HG03108 (cell line): ENCODE results near the gene EXOSC2.

Source experiments
- ATAC-seq: cut with Tn5 transposase; IDR thresholded peaks from one replicate; pipeline ENCODE4 v1.9.1; 2021; ENCODE audit warnings: moderate library complexity; ENCODE audit not compliant: unreplicated experiment

EXOSC2 gene, protein sequence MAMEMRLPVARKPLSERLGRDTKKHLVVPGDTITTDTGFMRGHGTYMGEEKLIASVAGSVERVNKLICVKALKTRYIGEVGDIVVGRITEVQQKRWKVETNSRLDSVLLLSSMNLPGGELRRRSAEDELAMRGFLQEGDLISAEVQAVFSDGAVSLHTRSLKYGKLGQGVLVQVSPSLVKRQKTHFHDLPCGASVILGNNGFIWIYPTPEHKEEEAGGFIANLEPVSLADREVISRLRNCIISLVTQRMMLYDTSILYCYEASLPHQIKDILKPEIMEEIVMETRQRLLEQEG

GRCh38 chr9:130693426-130694191, at the start of gene EXOSC2:
Gene EXOSC2 (plus strand): TSS chr9:130693780. CDS start chr9:130693792, 12 bp downstream.
- peak; percentile 93 for ATAC-seq

DNA sequence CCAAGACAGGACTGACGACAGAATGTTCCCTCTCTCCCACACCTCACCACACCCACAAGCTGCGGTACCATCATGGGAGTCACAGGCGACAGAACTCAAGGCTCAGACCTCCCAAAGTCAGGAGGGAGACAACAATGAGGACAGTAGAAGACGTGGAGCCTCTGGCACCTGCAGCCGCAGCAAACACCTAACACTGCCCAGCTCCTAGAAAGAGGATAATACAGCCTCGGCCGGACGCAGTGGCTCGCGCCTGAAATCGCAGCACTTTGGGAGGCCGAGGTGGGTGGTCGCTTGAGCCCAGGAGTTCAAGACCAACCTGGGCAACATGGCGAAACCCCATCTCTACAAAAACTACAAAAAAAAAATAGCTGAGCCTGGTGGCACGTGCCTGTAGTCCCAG, 42.4 kb upstream of the EXOSC2 start:
- ATAC-seq: no peak

DNA sequence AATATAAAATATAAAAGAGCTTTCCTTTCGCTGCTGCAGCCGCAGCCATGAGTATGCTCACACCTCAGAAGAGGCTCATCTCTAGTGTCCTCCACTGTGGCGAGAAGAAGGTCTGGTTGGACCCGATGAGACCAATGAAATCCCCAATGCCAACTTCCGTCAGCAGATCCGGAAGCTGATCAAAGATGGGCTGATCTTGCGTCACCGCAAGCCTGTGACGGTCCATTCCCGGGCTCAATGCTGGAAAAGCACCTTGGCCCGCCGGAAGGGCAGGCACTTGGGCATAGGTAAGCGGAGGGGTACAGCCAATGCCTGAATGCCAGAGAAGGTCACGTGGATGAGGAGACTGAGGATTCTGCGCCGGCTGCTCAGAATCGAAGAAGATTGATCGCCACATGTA, 41.8 kb upstream of the EXOSC2 start:
- ATAC-seq: no peak

DNA sequence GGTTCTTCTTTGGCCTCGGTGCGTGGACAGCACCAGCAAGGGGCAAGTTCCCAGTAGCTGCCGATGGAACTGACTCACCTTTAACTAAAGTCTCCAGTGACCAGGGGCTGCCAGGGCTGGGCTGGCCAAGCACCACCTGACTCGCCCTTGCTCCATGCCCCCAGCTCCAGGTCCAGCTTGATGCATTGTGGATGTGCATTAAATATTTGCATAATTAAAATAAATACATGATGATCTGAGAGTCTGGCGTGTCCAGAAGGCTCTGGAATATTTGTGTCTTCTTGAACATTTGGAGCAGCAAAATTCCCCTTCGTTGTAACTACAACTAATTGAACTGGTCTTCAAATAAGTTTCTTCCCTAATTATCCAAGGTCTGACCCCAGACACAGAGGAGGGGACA, 38.7 kb upstream of the EXOSC2 start:
- ATAC-seq: no peak

GRCh38 chr9:130658893-130659698, 34.5 kb upstream of the EXOSC2 start:
- no peak for ATAC-seq

GRCh38 chr9:130659699-130660248, 33.8 kb upstream of the EXOSC2 start:
- ATAC-seq: no peak

GRCh38 chr9:130660326-130660682, 33.3 kb upstream of the EXOSC2 start:
- ATAC-seq: no peak

DNA sequence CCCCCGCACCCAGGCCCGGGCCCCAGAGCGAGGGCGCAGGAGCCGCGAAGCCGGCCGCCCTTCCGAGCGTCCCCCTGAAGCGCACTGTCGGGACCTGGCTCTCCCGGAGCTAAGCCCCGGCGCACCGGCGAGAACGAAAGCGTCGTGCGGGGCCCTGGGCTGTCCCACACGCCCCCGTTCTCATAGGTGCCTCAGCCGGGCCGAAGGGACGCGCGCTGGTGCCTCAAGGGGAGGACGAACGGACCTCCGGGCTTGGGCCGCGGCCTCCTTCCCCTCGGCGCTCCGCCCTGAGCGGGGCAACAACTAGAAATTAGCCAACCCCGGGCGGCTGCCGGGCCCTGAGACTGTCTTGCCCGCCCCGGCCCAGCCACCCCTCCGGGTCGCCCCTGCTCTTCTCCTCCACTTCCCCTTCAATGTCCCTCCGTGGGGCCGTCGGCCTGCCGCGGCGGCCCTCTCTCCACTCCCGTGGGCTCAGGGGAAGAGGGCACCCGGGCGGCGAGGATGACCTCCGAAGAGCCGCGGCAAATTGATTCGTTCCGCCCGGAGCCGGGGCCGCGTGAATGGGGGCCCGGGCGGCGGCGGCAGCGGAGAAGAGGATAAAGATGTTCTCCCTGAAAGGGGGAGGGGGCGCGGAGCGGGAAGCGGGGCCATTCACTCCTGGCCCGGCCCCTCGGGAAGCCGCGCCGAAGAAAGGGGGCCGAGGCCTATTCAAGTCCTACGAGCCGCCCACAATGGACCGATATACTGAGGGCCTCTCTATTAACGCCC, 32.7 kb upstream of the EXOSC2 start:
- ATAC-seq: no peak

- ATAC-seq: no peak
Observed at GRCh38 chr9:130661451-130662098, 32.0 kb upstream of the EXOSC2 start.

DNA sequence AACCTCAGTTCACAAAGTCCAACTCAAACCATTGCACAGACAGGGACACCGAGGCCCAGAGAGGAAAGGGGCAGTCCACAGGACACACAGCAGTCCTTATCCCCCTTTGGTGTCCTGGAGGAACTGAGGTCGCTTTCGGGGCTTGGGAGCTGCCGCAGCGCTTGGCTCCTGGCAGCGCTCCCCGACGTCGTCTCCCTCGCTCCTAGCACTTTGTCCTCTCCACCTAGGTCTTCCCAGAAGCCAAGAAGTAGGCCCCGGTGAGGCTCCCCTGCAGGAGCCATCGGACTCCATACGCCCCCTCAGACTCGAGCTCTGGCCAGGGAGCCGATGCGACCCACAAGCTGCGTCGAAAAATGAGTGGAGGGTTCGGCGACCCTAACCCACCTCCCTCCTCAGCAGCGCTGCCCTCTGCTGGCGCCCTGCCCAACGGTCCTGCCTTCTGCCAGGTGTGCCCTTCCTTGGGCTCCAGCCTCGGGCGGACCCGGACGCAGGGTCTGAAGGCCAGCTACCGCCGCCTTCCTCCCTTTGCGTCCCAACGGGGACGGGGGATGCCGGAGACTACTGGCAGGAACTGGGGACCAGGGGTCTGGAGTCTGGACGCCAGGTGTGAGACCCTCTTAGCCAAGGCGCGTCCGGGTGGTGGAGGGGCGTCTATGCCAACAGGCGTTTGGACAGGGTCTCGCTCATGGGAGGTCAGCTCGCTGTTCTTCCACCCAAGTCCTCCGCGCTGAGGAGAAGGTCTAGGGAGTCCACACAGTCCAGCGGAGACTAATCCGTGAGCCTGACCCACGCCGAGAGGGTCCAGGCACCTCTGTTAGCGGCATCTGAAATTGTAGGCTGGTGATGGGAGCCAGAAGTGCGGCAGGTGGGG, 31.2 kb upstream of the EXOSC2 start:
- no peak for ATAC-seq

DNA sequence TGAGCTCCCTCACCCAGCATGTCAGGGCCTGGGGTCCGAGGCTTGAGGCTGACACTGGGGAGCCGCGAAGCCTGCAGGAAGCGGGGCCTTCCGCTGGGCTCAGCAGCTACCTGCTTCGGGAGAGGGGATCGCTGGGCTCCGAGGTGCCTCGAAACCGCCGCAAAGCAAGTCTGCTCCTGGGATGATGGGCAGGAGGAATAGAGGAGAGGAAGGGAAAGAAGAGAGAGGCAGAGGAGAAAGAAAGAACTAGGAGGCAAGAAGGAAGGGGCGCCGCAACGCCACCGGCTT, 30.7 kb upstream of the EXOSC2 start:
- ATAC-seq: no peak

- ATAC-seq: no peak
Observed at GRCh38 chr9:130663258-130663976, 30.2 kb upstream of the EXOSC2 start.

DNA sequence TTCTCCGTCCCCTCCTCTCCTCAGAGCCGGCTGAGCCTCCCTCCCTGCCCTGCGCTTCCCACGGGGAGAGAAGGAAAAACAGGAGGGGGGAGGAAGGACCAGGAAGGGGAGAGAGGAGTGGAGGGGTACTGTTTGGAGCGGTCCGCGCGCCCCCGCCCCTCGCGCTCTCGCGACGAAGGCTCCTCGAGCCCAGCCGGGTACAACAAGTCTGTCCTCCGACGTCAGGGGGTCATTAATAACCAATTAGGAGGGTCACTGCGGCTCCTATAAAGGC, 29.7 kb upstream of the EXOSC2 start:
- ATAC-seq: no peak

DNA sequence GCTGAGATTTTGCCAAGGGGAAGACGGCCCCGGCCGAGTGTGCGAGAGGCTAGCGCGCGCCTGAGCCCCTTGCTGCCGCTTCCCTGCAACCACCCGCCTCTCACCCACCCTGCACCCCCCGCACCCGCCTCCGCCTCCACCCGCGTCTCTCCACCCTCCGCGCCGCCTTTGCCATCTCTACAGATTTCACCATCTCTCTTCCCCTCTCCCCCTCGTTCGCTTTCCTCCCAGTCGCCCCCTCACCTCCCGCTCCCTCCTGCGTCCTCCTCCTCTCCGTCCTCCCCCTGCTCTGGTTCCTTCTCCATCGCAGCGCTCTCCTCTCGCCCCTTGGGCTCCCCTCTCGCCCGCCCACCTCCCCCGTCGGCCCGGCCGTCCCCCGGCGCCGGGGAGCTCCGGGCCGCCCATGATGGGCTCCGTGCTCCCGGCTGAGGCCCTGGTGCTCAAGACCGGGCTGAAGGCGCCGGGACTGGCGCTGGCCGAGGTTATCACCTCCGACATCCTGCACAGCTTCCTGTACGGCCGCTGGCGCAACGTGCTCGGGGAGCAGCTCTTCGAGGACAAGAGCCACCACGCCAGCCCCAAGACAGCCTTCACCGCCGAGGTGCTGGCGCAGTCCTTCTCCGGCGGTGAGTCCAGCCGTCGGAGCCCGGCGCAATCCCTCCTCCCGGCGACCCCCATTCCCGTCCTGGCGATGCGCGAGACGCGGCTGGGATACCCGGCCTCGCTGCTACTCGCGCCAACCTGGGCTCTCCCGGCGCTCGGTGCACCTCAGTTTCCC, 29.1 kb upstream of the EXOSC2 start, which contains the start of gene PRDM12:
PRDM12 (plus strand) TSS at position 344 of the 778 bp plus-strand sequence; CDS start at position 404, 60 bp downstream.
- no peak for ATAC-seq

DNA sequence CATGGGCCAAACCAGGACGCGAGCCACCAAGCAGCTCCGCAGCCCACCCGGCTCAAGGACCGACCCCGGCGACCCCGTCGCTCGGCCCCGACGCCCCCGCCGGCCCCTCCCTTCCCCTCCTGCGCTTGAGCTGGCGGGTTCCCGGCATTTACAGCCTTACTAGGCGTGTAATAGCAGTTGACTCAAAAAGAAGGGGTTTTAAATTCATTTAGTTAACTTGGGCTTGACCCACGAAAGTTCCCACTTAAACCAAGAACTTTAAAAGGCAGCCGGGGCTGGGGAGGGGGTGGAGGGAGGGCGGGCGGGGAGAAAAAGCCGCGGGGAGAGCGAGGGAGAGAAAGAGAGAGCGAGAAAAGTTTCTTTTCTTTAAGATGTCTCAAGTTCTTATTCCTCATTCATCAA, 28.6 kb upstream of the EXOSC2 start:
- no peak for ATAC-seq

DNA sequence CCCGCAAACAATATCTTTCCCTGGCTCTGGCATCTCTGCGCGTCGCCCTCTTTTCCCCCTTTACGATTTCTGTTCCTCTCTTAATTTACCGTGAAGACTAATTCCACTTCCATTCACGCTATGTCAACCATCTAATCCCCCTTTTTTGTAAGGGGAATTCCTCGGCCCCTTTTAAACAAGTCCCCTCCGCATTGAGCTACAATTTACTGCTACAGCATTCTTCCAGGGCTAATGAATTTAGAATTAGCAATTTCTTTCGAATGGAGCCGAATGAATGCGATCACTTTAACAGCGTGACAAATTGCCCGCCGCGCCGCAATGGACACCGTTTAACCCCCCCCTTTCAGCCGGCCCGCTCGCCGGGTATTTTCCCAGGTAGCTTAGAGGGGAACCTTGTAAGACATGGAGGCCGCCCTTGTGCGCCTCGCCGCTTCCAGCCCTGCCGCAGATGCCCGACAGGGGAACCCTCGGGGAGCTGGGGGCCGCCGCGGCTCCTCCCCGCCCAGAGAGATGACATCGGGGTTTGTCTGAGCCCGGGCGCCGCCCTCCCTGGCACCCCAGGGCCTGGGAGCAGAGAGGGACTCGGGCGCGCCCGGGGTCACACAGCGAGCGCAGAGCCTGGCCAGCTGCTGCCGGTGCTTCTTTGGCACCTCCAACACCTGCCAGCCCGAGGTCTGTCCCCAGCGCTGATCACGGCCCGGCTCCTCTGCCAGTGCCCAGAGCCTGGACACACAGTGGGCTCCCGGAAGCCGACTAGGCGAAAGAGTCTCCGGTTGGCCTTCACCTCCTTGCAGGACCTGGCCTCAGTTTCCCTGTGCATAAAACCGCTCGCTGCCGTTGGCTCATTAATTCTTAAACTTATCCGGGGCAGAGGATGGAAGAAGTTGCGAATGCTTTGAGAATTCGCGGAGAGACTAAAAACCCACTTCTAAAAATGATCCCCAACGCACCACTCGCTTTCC, 27.9 kb upstream of the EXOSC2 start:
- no peak for ATAC-seq
